Renal cortex interstitium (tissue), 11 donors: ENCODE data around the gene SFXN5. TPM values are rescaled to one million over a fixed set of nuclear protein-coding genes. Genes with fewer than 3 reads are reported as not detected.

Experiments used
- DNase-seq, 11 donors: peaks; one replicate each; pipeline ENCODE4 v3.0.0-alpha.2; 2013; ENCODE audit warnings: low read depth in 9 of 11, low spot score in 4 of 11; ENCODE audit errors: extremely low read depth in 1 of 11
- polyA plus RNA-seq, 3 donors: library from polyadenylated mRNA; unstranded; fragments of 120-200 nt; gene quantifications; one replicate each; pipeline ENCODE4 v1.2.1, GENCODE V29; 2013; ENCODE audit not compliant: insufficient read length in 3 of 3

SFXN5 gene
- polyA plus RNA-seq, 3 donors: 23.4 to 27.6 (median 24.7) TPM

DNA sequence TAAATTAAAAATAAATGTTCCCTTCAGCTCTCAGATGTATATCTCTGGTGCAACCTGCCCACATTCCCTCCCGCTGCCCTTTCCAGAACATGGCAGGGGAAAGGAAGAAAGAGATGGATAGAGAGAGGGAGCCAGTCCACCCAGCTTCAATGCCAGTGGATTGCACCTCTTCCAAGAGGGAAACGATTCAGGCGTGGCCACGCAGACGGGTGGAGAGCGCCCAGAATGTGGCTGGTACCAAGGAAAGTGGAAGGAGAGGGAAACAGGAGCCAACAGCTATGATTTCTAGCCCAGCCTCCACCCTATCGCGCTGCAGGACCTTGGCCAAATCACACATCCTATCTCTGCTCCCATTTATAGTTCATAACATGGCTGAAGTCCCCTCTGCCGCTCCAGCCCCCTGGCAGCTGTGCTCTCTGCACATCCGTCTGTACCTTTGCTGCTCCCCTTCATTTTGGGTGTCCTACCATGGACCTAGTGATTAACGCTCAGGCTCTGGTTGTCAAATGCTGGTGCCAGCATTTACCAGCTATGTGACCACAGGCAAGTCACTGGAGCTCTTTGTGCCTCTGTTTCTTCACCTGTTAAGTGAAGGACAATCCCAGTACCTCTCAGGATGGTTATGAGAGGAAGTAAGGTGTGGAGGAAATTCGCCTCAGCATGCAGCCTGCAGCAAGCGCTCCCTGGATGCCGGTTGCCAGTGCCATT lies 66.5 kb downstream of the SFXN5 start:
- no peak for DNase-seq

DNA sequence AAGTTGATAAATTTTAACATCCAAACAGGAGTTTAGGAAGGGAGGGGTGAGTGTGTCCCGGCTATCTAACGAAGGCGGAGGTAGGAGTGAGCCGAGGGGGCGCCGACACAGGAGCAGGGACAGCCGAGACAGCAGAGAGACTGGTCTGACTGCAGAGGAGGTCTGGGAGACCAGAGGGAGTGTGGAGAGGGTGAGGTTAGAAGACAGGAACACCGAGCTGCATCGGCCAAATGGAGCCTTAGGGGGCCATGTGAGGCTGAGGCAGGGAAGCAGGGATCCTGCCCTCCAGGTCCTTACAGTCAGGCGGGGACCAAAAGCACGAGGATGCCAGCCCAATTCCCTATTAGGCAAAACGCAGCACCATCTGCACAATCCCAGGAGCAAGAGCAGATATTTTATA lies 67.0 kb downstream of the SFXN5 start:
- no peak for DNase-seq

DNA sequence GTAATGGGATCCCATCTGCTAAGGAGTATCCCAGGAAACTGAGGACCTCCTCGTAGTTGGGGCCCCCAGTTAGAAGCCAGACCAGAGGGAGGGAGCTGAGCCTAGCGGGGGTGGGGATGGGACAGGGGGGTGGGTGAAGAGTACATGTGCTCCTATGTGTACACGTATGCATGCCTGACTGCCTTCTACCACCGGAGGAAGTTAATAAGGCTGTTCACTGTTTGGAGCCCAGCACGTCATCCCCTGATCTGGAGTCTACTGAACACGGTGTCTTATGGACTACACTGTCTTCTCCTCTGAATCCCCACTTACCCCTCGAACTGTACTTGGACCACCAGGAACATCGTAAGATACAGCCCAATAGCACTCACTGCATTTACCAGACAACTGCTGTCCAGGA lies 68.5 kb downstream of the SFXN5 start:
- DNase-seq: no peak

DNA sequence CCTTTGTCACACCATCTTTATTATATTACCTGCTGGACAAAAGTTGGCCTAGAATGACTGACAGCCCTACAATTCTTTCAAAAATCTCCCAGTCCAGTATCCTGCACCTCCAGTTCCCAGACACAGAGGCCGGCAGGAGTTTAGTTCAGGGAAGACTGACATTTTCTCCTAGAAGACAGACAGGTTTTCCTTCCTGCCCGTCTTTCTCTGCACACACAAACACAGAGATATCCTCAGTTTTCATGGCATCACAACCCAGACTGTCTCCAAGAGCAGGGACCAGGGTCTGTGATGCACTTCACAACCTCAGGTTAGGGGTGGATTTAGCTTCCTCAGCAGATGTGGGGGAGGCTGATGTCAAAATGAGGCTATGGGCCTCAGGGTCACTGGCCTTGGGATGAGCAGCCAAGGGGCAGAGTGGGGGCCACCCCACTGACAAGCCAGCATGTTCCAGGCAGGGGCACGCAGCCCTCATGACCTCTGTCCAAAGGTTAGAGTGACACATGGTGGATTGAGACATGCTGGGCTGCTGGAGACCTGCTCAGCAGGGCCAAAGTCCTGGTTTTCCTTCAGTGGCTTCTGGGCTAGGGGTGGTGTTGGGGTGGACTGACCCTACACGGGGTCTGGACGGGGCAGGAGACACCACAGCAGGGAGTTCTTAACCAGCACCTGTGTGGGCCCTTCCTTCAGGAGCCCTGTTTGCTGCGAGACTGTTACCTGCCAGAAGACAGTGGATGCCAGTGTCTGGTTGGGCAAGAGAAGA lies 70.5 kb downstream of the SFXN5 start:
- DNase-seq: no peak

DNA sequence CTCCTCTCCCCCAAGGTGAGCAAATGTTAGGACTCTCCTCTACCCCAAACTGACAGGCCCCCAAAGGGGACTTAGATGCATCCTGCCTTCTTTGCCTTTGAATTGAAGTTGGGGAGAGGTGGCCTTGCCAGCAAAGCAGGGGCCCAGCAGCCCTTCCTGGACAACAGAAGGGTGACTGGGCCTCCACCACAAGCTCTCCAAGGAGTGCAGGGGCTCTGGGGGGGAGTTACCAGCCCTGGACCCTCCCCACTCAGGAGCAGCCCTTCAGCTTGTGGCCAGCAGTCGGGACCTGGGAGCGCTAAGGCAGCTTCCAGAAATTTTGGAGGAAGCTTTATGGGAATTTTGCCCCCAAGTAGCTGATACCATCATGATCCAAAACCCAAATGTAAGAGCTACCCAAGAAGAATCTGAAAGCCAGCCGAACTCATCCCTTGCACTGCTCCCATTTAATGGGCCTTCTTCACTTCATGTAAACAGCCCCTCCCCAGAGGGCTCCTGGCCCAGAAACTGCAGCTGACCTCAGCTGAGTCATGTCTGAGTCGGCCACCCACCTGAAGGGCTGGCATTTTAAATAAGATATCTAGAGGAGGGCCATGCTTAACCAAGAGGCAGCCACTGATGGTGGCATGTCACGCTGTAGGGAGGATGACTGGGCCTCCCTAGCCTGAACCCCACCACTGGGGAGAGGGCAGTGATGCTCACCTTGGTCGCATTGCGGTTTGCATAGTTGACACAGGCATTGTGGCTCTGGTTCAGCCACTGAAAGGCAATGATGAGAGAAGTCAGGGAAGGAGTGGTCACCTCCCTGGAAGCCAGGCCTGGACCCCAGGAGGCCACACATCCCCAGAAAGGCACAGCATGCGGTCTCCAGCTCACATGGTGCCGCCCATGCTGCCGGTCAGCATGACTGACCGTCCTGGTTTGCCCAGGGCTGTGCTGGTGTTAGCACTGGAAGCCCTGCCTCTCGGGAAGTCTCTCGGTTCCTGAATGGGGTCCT lies 71.5 kb downstream of the SFXN5 start:
- DNase-seq: no peak

DNA sequence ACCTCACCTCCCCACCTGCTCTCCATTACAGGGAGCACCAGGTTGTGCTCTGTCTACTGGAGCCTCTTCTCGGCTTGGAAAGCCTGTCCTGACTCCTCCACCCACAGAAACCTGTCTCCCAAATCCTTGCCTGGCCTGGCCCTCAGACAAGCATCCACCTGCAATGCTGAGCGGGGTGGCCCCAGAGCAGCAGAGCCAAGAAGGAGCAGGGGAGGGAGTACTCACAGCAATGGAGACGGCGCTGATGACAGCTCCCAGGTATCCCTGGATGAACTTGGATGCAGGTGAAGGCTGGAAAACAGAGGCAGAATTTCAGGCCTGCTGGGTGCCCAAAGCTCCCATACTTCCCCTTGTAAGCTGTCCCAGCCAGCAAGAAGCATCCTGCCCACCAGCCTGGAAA lies 72.8 kb downstream of the SFXN5 start:
- DNase-seq: no peak

DNA sequence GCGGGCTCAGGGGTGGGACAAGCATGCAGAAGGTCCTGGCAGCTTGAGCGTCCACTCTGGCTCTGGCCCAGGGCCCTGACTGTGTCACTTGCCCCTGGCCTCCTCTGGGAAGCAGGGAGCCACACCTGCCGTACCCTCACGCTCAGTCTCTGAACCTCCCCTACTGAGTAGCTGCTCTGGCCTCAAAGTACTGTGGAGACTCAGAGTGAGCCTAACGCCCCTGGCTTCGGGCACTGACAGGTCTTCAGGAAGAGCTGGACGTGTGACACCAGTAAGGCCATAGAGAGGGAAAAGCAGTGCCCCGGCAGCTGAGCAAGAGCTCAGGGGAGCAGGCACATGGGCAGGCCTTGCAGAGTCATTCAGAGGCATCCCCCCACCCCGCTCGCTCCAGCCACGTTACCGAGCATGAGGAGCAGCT lies 73.3 kb downstream of the SFXN5 start:
- no peak for DNase-seq

DNA sequence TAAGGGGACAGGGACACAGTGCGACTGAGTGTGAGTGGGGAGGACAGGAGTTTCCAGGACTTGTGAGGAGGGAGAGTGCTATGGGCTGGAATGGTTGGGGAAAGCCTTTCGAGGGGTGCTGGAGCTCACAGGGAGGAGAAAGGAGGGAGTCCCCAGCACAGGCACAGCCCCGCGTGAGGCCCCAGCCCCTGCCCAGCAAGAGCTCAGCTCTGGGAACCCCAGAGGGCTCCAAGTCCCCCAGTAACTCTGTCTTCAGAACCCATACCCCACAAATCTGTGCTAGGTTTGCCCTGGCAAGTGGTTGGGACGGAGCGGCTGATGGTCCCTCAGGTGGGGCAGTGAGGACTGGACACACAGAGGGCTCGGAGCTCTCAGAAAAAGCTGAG lies 75.4 kb downstream of the SFXN5 start:
- DNase-seq: no peak

DNA sequence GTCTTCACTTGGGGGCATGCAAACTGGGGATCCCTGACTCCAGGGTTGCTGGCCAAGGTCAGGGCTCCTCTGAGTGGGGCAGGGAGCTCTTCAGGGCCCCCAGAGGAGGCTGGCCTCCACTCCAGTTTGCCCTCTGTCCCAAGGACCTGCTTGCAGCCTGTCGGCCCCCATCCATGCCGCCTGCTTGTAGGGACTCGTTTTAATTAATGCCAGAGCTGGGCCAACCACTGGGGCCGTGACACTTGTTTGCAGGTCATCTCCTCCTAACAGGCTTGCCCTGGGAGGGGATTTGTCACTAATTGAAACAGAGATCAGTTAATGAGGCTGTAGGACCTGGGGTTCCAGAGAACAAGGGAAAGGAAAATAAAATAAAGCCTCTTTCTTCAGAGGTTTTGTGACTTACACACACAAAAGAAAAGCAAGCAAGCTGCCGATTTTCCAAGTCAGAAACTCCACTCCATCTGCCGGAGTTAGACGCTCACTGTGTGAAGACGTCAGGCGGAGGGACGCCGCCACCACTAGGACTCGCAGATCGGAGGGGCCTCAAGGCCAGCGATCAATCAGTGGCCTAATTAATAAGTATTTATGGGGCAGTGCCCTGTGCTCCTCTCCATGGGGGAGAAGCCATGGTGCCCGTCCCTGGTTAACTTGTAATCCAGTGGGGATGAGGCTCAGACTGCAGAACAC lies 75.9 kb downstream of the SFXN5 start:
- DNase-seq: no peak

DNA sequence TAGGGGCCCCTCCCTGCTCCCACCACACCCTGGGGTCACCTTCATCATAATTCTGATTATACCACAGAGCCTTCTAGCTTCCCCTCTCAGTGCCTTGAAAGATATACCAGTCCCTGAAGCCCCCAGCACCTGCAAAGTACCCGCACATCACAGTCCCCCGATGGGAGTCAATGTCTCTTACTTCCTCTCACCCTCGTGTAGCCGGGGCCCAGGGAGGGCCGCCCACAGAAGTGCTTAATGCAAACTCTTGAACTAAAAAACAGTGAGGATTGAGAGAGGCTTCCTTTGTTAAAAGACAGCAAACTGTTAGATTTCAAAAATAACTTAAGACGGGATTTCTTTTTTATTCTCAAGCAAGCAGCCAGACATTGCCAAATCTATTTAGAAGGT lies 76.5 kb downstream of the SFXN5 start:
- DNase-seq: no peak

DNA sequence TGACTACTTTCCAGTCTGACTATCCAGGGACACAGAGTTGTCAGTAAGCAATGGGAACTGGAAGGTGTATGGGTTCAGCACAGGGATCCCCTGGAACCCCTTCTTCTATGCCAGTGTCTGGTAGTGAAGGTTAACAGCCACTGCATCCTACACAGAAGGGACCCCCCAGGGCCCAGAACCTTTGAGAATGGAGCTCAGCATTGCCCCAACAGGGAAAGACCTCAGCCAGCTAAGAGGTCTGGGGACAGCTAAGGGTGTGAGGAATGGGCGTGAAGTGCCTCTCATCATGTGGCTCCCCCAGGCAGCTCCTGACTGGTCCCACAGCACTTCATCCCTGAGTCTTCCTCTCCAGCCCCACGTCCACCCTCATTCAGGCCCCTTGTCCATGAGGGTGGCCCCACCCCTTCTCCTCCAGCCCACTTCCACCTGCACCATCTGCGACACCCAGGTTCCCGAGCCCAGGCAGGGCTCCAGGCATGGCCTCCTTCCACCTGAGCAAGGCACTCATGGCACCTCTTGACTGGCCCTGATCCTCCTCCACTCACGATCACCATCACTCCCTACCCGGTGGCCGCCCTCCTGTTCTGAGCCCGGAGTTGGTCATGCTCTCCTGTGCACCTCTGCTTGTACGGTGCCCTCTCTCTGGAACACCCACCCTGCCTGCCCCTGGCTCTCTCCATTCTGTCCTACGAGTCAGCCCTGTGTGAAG lies 77.1 kb downstream of the SFXN5 start:
- DNase-seq: no peak

DNA sequence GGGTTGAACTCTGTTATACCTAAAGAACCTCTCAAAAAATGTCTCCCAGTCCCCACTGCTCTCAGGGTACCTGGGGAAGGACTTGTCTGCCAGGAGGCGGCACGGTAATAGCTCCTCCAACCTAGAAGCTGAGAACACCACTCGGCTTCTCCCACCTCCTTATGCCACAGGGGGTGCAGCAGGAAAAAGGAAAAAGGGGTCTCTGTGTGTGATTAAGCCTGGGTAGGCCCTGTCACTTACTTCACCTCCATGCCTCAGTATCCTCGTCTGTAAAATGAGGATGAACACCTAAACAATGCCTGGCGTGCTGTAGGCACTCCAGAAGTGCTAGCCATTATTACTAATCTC lies 77.6 kb downstream of the SFXN5 start:
- DNase-seq: no peak

DNA sequence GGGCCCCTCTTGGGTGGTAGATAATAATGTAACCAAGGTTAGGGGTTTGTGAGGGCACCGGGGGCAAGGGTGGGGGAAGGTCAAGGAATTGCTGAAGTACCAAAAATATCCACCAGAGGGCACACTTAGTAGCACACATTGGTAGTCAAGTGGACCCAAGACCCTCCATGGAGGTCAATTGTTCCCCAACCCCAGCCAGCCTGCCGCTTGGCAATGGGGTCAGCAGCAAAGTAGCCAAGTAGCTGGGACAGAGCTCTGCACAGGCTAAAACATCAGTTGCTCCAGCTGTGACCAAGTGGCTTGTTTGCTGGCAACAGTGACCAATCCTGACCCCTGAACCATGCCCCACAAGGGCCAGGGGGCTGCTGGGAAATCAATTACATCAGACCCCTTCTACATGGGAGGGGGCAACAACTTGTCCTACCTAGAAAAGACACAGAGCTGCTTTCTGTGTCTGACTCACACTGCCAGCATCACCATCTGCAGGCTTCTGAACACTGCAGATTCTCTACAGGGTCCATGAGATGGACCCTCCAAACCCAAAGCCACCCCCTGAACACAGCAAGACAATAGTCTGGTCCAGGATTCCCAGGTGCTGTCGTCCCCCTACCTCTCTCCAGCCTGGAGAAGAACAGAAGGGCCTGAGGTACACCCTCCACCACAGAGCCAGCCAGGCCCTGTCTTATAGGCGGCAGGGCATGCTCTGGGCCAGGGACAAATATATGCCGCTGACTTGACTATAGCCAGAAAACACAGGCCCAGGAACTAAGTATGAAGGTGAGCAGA lies 78.2 kb downstream of the SFXN5 start:
- no peak for DNase-seq

DNA sequence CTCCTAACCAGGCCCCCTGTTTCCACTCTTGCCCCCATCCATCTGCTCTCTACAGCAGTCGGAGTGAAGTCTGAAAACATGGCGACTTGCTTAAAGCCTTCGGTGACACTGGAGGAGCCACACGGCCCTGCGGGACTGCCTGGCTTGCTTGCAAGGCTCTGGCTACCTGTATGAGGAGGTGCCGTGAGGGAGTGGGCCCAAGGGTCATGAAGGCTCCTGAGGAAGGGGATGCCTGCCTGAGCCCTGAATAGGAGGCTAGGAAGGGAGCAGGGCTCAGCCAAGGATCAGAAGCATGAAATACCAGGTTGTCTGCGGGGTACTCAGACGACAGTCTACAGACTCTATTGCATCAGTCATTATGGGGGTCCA lies 78.8 kb downstream of the SFXN5 start:
- DNase-seq: no peak

DNA sequence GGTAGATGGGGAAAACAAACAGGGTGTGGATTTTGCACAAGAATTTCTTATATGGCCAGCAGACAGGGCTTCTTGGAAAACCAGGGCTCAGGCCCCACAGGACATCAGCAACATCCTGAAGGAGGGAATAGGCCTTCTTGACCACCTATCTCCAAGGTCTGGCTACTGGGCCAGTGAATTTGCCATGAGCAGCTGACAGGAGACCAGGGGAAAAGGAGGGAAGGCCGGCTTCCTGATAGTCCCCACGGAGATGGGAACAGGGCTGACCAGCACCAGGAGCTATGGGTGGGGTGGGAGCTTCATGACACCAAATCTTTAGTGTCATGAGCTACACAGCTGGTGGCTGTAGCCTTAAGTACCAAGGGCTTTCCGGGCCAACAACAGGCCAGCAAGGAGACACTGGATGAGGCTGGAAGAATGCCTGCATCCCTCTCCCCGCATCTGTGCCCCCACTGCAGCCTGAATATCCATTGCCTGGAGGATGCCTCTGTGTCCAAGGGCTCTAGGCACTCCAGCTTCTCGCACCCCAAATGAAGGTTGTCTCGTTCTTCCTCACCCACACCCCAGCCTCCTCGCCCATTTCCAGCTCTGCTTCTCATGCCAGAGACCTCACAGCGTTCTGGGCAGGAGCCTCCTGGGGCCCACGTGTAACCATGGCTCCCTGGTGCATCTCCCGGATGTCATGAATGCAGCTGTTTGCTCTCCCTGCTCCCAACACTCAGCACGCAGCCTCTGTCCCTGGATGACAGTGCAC lies 79.4 kb downstream of the SFXN5 start:
- DNase-seq: no peak

DNA sequence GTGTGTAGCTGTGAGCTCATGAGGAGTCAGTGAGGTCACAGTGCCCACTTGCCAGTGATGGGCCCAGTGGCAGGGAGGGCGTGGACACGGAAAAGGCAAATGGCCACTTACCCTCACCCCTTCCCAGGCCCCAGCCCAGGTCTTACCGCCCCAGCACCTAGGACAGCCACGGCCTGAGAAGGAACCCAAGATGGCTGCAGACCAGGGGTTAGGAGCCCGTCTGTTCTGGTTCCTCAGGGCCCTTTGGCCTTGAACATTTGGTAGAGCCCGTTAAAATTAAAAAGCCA lies 80.1 kb downstream of the SFXN5 start:
- DNase-seq: no peak

DNA sequence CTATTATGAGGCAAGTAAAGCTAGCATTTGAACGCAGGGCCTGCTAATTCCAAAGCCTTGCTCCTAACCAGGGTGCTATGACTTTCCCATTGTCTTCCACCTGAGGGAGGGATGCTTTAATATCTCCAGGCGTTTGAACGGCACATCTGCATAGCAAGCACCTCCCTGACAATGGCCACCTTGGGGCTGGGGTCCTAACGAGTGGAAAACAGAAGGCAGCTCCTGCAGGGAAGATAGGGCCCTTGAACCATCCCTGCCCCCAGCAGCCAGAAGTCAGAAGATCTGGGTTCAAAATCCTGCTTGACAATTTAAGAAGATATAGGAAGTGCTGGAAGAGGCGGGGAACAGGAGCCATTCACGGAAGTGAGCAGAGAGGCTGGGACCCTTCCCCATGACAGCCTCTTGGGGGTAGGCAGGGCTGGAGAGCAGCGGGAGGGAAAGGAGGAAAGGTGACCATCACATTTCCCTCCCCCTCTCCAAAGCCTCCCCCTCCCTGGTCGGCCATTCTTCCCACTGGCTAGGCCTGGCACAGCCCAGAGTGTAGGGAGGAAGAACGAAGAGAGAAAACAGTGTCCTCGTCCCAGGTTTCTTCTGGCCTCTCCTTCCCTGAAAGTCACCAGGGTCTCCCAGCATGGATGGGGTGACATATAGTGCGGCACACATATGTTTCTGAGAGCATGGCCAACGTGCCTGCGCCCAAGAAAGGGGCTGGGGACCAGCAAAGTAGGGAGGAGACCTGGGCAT lies 80.6 kb downstream of the SFXN5 start:
- DNase-seq: no peak
